ENCODE measurements around the gene MOG. TPM values are rescaled to one million over a fixed set of nuclear protein-coding genes. Genes with fewer than 3 reads are reported as not detected.

The MOG gene
- total RNA-seq, 2 experiments from 2014 or later, result not detected

DNA sequence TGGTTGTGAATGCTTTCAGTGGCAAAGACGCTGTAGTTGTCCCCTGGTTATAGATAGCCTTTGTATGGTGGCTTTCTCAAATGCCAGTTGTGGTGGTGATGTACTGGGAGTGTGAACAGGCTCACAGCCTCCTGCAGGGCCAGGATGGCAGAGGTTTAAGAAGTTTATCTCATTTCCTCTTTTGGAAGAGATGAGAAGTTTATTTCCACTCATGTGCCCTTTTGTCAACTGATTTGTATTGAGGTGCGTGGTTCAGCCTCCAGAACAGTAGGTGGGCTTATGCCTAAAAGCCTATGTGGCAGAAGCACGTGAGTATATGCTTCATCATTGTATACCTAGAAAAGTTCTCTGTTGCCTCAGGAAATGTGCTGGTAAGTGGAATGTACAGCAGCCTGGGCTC, 37.7 kb downstream of the MOG start:
- no peak for DNase-seq
- CTCF ChIA-PET, result no interaction called here
- H3K4me1 Mint-ChIP-seq, result no peaks in the 10 kb centered on the region
- H3K36me3 Mint-ChIP-seq (ENCODE audit: low read depth), result no peaks in the 10 kb centered on the region
- H3K27ac Mint-ChIP-seq, result no peak overlapping the region
- peaks cover 3% of the 10 kb centered on the region for H3K9me3 Mint-ChIP-seq
- no peak overlapping the region for H3K4me3 Mint-ChIP-seq
- POLR2A ChIA-PET, result no interaction called here
- H3K27me3 Mint-ChIP-seq, result peaks cover 13% of the 10 kb centered on the region

DNA sequence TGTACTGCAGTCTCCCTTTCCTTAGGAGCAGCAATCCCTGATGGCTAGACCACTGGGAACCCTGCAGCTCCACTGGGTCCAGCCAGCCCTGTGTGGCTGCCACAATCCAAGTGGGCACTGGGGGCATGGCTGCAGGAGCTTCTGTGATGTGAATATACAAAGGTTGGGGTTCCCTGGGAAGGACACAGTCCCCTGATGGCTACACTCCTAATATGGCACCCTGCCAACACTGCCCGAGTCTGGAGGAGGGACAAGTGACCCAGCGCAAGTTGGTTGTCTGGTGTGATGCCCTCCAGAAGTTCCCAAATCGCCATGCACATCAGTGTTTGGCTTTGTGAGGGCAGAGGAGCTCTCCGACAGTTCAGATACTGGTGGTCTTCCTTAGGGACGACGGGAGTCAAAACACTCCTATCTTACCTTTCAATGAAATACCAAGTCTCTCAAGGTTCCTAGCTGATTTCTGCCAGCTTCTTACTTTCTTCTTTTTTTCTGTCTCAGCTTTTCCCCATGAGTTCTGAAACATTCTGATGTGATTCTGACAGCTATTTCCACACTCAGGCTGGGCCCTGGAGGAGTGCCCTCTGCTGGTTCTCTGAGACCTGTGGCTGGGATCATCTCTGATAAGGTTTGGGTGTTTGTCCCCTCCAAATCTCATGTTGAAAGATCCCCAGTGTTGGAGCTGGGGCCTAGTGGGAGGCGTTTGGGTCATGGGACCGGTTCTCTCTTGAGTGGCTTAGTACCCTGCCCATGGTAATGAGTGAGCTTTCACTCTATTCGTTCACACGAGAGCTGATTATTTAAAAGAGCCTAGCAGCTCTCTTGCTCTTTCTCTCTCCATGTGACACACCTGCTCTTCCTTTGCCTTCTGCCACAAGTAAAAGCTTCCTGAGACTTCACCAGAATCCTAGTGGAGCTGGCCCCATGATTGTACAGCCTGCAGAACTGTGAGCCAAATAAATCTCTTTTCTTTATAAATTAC, 39.5 kb downstream of the MOG start:
- H3K4me1 Mint-ChIP-seq, result no peaks in the 10 kb centered on the region
- CTCF ChIA-PET, result interaction anchor here (0.5 to 1.6 kb wide), 11 partner anchors 9 to 139 kb away, joined by 3 to 8 read pairs (median 4); no protein-coding TSS in a partner anchor
- H3K36me3 Mint-ChIP-seq (ENCODE audit: low read depth), result no peaks in the 10 kb centered on the region
- peaks cover 3% of the 10 kb centered on the region for H3K9me3 Mint-ChIP-seq
- POLR2A ChIA-PET, result interaction anchor here (0.7 kb wide), 1 partner anchor 9 kb away, joined by 3 read pairs; no protein-coding TSS in a partner anchor
- no peak overlapping the region for H3K27ac Mint-ChIP-seq
- H3K4me3 Mint-ChIP-seq, result no peak overlapping the region
- peak; percentile 18 for DNase-seq
- peaks cover 20% of the 10 kb centered on the region for H3K27me3 Mint-ChIP-seq

DNA sequence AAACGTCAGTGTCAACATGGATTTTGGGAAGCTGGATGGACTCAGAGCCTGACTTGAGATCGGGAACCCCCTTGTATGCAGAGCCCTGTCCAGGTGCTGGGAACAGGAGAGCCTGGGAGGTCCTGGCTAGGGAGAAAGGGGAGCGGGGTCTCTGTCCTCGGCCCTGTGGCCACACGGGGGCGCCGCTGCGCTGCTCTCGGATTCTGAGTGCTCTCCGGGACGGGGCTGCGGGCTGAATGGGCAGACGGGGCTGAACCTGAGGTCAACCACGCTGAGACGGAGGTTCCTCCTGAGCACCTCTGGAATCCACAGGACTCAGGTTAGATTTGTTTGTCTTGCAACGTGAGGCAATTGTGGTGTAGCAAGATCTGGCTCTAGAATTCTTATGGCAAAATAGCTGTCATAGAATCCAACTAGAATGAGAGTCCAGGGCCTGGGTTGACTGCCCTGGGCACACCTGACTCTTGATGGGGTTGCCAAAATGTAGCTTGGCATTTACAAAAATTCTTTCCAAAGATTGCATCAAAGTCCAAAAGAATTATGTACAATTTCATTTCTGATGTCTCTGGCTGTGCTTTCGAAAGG, 45.7 kb downstream of the MOG start:
- Mint-ChIP-seq H3K27ac (no peak overlapping the region), H3K36me3 (ENCODE audit: low read depth) (no peaks in the 10 kb centered on the region), H3K4me3 (no peak overlapping the region), H3K9me3 (no peaks in the 10 kb centered on the region), H3K27me3 (peaks cover 29% of the 10 kb centered on the region), H3K4me1 (peaks cover 18% of the 10 kb centered on the region)
- ChIA-PET POLR2A (no interaction called here), CTCF (interaction anchor here (0.6 to 1.8 kb wide), 3 partner anchors 10 to 69 kb away, joined by 3 to 5 read pairs (median 3); no protein-coding TSS in a partner anchor)
- DNase-seq, result peak; percentile 65

DNA sequence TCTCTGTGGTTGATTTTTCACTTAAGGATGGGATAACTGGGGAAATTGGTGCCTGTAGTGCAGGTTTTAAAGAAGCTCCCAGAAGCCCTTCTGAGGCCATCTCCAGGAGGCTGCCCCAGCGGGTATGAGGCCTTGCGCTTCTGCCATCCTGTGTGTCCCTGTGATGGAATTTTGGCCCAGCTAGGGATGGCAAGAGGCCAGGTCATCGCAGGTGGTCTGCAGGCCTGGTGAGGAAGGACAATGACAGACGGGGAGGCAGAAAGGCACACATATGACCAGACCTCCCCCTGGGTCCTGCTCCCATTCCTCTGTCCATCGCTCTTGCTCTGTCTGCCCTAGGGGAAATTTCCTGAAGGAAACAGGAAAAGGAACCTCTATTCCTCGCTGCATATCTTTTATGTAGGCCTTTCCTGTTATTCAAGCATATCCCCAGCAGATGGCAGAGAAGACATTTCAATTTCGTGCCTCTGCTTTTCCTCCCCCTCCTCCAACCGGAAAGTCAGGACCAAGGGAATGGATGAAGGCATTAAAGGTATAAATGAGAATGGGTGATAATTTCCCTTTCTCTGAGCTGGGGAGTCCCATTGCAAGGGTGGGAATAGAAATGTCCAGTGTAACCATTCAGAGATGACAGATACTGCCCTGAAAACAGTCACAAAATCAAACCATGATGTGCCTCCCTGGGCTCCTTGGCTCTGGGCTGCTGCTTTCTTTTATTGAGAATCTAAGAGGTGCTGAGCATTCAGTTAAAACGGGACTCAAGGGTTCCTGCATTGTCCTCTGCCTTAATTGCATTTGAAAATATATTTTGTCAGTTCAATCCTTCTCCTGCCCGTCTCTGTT, 48.7 kb downstream of the MOG start:
- Mint-ChIP-seq H3K27me3 (peaks cover 22% of the 10 kb centered on the region), H3K27ac (no peak overlapping the region), H3K4me3 (no peak overlapping the region), H3K36me3 (ENCODE audit: low read depth) (no peaks in the 10 kb centered on the region), H3K4me1 (peaks cover 46% of the 10 kb centered on the region), H3K9me3 (no peaks in the 10 kb centered on the region)
- POLR2A ChIA-PET, result no interaction called here
- DNase-seq, result peak; percentile 41
- CTCF ChIA-PET, result interaction anchor here (0.9 to 1.5 kb wide), 4 partner anchors 43 to 308 kb away, joined by 3 read pairs; no protein-coding TSS in a partner anchor

DNA sequence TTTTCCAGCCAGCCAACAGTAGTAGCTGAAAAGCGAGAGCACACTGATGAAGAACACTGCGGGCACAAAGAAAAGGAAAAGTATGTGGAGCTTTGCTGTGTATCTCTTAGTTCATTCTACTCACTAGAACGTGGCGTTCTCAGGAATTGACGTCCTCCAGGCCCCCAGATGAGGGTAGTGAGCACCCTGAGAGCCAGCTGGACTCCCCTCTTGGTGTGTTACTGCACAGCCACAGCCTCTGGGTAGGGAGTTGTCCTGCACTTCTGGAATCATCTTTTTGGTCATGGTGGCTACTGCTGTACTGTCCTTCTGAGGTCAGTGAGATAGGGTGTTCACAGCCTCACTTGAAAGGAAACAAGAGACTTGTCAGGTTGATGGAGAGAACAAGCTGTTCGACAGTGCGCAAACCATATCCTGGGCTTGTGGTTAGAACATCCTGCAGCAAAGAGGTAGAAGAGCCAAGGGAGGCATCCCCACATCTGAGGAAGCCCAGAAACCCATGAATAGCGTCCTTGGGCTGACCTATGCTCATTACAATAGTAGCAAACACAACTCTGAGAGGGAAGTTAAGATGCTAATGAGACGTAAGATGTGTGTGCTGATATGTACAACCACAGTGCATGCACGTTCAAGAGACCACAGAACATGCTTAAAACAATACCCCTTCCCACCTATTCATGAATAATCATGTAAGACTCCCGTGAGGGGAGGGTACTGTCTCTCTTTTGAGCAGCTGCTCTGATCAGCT, 51.7 kb downstream of the MOG start:
- Mint-ChIP-seq H3K4me1 (peaks cover 61% of the 10 kb centered on the region), H3K4me3 (peak overlapping the region; percentile 74), H3K36me3 (ENCODE audit: low read depth) (no peaks in the 10 kb centered on the region), H3K27me3 (peaks cover 10% of the 10 kb centered on the region), H3K9me3 (no peaks in the 10 kb centered on the region), H3K27ac (peak overlapping the region; percentile 95)
- POLR2A ChIA-PET, result interaction anchor here (0.9 to 1.0 kb wide), 2 partner anchors 12 to 14 kb away, joined by 4 read pairs; no protein-coding TSS in a partner anchor
- CTCF ChIA-PET, result interaction anchor here (0.7 to 2.8 kb wide), 9 partner anchors 12 to 129 kb away, joined by 3 to 13 read pairs (median 3); no protein-coding TSS in a partner anchor
- DNase-seq, result peak; percentile 94

DNA sequence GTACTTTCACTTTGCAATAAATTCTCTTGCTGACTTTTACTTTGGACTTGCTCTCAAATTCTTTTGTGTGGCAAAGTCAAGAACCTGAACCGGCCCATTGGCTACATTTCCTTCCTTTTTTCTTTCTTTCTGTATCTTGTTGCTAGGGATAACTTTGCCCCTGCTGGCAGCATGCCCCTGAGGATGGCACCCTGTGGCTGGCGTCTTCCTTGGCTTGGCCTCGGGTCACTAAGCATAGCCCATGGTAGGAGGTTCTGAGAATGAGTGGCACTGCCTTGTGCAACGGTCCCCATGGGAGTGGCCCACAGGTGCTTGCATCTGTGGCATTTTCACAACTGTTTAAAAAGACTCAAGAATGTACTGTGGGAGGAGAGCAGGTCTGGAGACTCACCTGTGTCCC, 52.3 kb downstream of the MOG start:
- ChIA-PET POLR2A (interaction anchor here (1.0 kb wide), 1 partner anchor 13 kb away, joined by 4 read pairs; no protein-coding TSS in a partner anchor), CTCF (interaction anchor here (1.2 to 2.8 kb wide), 4 partner anchors 12 to 125 kb away, joined by 3 to 13 read pairs (median 4); no protein-coding TSS in a partner anchor)
- H3K27me3 Mint-ChIP-seq, result peaks cover 5% of the 10 kb centered on the region
- H3K4me3 Mint-ChIP-seq, result peak overlapping the region; percentile 74
- peak overlapping the region; percentile 95 for H3K27ac Mint-ChIP-seq
- H3K9me3 Mint-ChIP-seq, result no peaks in the 10 kb centered on the region
- H3K4me1 Mint-ChIP-seq, result peaks cover 61% of the 10 kb centered on the region
- DNase-seq, result no peak
- no peaks in the 10 kb centered on the region for H3K36me3 Mint-ChIP-seq (ENCODE audit: low read depth)

DNA sequence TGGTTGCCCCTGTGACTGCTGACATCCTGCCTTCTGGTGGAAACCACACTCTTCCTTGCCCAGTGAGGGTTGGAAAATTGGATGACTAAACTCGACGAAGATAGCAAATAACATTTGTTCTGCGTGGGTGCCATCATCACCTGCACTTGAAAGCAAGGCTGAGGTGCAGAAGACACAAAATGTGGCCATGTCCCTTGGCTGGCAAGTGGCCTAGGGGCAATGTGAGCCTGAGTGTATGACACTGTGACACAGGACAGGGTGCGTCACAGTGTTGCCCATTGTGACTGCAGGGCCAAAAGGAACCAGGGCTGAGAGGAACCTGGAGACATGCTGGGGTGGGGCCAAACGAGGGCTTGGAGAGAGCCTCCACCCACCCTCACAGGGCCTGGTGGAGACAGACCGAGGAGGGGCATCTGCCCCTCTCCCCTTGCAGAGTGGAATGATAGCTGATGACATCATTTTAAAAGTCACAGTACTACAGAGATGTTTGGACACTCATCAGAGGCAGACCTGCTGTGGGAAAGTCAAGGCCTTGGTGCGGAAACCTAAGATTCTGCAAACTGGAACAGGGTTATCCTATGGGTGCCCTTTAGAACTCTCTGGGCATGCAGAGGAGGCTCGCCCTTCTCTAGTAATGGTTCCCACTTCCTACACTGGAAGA, 53.5 kb downstream of the MOG start:
- peaks cover 61% of the 10 kb centered on the region for H3K4me1 Mint-ChIP-seq
- ChIA-PET CTCF (interaction anchor here (0.8 to 2.8 kb wide), 2 partner anchors 11 to 61 kb away, joined by 3 to 13 read pairs; no protein-coding TSS in a partner anchor), POLR2A (interaction anchor here (0.6 kb wide), 2 partner anchors 39 to 162 kb away, joined by 3 to 5 read pairs; no protein-coding TSS in a partner anchor)
- peaks cover 2% of the 10 kb centered on the region for H3K36me3 Mint-ChIP-seq (ENCODE audit: low read depth)
- H3K4me3 Mint-ChIP-seq, result peak overlapping the region; percentile 32
- H3K27me3 Mint-ChIP-seq, result no peaks in the 10 kb centered on the region
- DNase-seq, result no peak
- H3K9me3 Mint-ChIP-seq, result peaks cover 3% of the 10 kb centered on the region
- peak overlapping the region; percentile 77 for H3K27ac Mint-ChIP-seq

DNA sequence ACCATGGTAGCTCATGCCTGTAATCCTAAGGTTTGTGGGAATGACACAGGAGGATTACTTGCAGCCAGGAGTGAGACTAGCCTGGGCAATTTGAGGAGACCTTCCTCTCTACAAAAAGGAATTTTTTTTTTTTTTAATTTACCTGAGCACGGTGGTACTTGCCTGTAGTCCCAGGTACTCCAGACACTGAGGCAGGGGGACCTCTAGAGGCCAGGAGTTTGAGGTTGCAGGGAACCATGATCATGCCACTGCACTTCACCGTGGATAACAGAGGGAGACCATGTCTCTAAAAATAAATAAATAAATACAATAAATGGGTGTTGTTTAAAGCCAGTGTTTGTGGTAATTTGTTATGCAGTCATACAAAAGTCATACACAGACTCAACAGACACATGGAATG, 64.0 kb downstream of the MOG start:
- POLR2A ChIA-PET, result interaction anchor here (1.2 kb wide), 1 partner anchor 13 kb away, joined by 4 read pairs; no protein-coding TSS in a partner anchor
- no peak overlapping the region for H3K27ac Mint-ChIP-seq
- CTCF ChIA-PET, result interaction anchor here (0.6 to 1.0 kb wide), 3 partner anchors 10 to 644 kb away, joined by 3 read pairs; no protein-coding TSS in a partner anchor
- H3K27me3 Mint-ChIP-seq, result no peaks in the 10 kb centered on the region
- peaks cover 19% of the 10 kb centered on the region for H3K36me3 Mint-ChIP-seq (ENCODE audit: low read depth)
- H3K4me1 Mint-ChIP-seq, result peaks cover 28% of the 10 kb centered on the region
- DNase-seq, result peak; percentile 31
- H3K9me3 Mint-ChIP-seq, result no peaks in the 10 kb centered on the region
- no peak overlapping the region for H3K4me3 Mint-ChIP-seq

Other genes starting within 250 kb of the MOG start
- gene OR12D1, start 242.2 kb upstream of the MOG start, total RNA-seq, result not detected
- gene OR10C1, start 217.8 kb upstream of the MOG start, total RNA-seq, result not detected
- not detected for gene OR11A1, start 200.0 kb upstream of the MOG start, total RNA-seq
- not detected for gene OR2H1, start 199.9 kb upstream of the MOG start, total RNA-seq
- gene MAS1L, start 169.1 kb upstream of the MOG start, total RNA-seq, result not detected
- gene UBD, start 97.4 kb upstream of the MOG start, total RNA-seq, result under 1 TPM; 0.37 to 0.42 TPM
- not detected for gene OR2H2, start 72.0 kb upstream of the MOG start, total RNA-seq
- 10 to 100 TPM; 48.5 to 50.5 TPM for gene GABBR1, start 23.9 kb upstream of the MOG start, total RNA-seq
- not detected for gene ZFP57, start 24.1 kb downstream of the MOG start, total RNA-seq
- 100 to 1,000 TPM; 315 to 372 TPM for gene HLA-F, start 66.3 kb downstream of the MOG start, total RNA-seq
- gene HLA-G, start 170.7 kb downstream of the MOG start, total RNA-seq, result 1 to 10 TPM; 1.3 TPM

All from activated CD4-positive, alpha-beta T cell treated with anti-CD3 and anti-CD28 coated beads, Interleukin-2, amount 10 ng/mL, durations not matched to agents 7 days and 5 days (primary cell).